ENCODE measurements around the gene IL2RA.

DNA sequence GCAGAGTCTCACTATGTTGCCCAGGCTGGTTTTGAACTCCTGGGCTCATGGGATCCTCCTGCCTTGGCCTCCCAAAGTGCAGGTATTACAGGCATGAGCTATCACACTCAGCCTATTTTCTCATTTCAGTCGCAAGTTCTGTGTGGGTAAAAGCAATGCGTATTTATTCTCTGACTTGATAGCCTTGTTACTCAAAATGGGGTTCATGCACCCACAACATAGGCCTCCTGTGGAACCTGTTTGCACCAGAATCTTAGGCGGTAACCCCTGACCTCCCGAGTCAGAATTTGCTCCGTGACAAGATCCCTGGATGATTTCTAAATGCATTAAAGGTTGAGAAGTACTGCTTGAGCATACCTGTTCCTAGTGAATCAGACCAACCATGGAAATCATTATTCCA is 7.3 kb downstream of the IL2RA start:
- TF ChIP-seq, protein P1, sequence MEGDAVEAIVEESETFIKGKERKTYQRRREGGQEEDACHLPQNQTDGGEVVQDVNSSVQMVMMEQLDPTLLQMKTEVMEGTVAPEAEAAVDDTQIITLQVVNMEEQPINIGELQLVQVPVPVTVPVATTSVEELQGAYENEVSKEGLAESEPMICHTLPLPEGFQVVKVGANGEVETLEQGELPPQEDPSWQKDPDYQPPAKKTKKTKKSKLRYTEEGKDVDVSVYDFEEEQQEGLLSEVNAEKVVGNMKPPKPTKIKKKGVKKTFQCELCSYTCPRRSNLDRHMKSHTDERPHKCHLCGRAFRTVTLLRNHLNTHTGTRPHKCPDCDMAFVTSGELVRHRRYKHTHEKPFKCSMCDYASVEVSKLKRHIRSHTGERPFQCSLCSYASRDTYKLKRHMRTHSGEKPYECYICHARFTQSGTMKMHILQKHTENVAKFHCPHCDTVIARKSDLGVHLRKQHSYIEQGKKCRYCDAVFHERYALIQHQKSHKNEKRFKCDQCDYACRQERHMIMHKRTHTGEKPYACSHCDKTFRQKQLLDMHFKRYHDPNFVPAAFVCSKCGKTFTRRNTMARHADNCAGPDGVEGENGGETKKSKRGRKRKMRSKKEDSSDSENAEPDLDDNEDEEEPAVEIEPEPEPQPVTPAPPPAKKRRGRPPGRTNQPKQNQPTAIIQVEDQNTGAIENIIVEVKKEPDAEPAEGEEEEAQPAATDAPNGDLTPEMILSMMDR (IDR thresholded peaks at IDR 0.05) = no peak
- TF ChIP-seq POLR2A (IDR thresholded peaks at IDR 0.05) = no peak
